ENCODE data around the gene MYF5.

DNA sequence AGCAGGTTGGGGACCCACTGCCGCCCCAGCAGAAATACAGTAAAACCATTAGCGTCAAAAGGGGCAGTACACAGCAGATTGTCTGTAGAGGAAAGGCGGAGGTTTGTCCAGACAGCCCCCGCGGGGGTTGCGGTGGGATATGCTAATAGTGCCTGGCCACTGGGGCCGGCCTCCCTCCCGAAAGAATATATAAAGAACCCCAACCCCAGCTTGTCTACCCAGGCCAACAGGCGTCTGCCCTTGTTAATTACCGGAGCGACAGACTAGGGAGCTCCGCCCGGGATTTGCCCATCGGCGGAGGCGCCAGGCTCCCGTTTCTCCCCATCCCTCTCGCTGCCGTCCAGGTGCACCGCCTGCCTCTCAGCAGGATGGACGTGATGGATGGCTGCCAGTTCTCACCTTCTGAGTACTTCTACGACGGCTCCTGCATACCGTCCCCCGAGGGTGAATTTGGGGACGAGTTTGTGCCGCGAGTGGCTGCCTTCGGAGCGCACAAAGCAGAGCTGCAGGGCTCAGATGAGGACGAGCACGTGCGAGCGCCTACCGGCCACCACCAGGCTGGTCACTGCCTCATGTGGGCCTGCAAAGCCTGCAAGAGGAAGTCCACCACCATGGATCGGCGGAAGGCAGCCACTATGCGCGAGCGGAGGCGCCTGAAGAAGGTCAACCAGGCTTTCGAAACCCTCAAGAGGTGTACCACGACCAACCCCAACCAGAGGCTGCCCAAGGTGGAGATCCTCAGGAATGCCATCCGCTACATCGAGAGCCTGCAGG, at the start of gene MYF5:
- TF ChIP-seq POLR2AphosphoS5 (IDR thresholded peaks at IDR 0.05; ENCODE audit: low read depth, low read length) (no peak), POLR2A (IDR thresholded peaks at IDR 0.05; ENCODE audit: low read depth, low read length) (no peak), TAF1 (IDR thresholded peaks at IDR 0.05; ENCODE audit: borderline replicate concordance, low read depth, low read length) (no peak)

Measured in GM12892 (cell line).